HUES48 (cell line): ENCODE data around the gene EMILIN2.

Experiments
- H3K27ac ChIP-seq: one replicate; pipeline ENCODE4 v1.7.0; 2013; ENCODE audit warnings: low read depth, low read length, inconsistent platforms
- H3K27me3 ChIP-seq: 2 replicates; pipeline ENCODE4 v1.6.1; 2013; ENCODE audit warnings: mild to moderate bottlenecking, low read length; ENCODE audit not compliant: control insufficient read depth, insufficient read depth
- H3K36me3 ChIP-seq: 2 replicates; pipeline ENCODE4 v1.6.1; 2013; ENCODE audit warnings: low read length; ENCODE audit not compliant: control insufficient read depth, insufficient read depth
- H3K4me1 ChIP-seq: 2 replicates; pipeline ENCODE4 v1.6.1; 2013; ENCODE audit warnings: mild to moderate bottlenecking, low read length; ENCODE audit not compliant: control insufficient read depth, insufficient read depth
- H3K4me3 ChIP-seq: 2 replicates; pipeline ENCODE4 v1.5.1; 2013; ENCODE audit warnings: mild to moderate bottlenecking, low read depth, low read length
- H3K9ac ChIP-seq: 2 replicates; pipeline ENCODE4 v1.6.1; 2013; ENCODE audit warnings: mild to moderate bottlenecking, low read depth, low read length, moderate library complexity
- H3K9me3 ChIP-seq: 2 replicates; pipeline ENCODE4 v1.6.1; 2013; ENCODE audit warnings: low read length; ENCODE audit not compliant: control insufficient read depth, insufficient read depth

Gene EMILIN2

GRCh38 chr18:2878656-2879330 lies 32.0 kb downstream of the EMILIN2 start:
- 0 out of 2 replicates have a peak, but pooled peaks cover 3% of the 10 kb centered on the region for H3K4me1 ChIP-seq

DNA sequence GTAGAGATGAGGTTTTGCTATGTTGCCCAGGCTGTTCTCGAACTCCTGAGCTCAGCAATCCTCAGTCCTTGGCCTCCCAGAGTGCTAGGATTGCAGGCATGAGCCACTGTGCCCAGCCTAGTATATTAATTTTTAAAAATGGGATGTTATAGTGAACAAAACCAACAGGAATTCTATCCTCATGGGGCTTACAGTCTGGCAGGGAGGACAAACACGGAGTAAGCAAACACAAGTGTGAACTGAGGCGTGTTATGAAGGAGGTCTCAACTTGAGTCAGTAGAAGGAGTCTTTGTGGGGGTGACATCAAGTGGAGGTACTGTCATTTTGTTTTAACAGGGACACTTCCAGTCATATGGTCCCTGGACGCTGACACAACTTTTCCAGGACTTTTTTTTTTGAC lies 33.1 kb downstream of the EMILIN2 start:
- no peak overlapping the region for H3K9ac ChIP-seq
- H3K36me3 ChIP-seq: no peaks in the 10 kb centered on the region
- no peak overlapping the region for H3K4me3 ChIP-seq
- no peaks in the 10 kb centered on the region for H3K9me3 ChIP-seq
- H3K27me3 ChIP-seq: no peaks in the 10 kb centered on the region
- 0 out of 2 replicates have a peak, but pooled peaks cover 3% of the 10 kb centered on the region for H3K4me1 ChIP-seq
- no peak overlapping the region for H3K27ac ChIP-seq

More at GRCh38 chr18:2878656-2879330, 32.0 kb downstream of the EMILIN2 start:
- Histone ChIP-seq H3K27ac (no peak overlapping the region), H3K36me3 (no peaks in the 10 kb centered on the region), H3K27me3 (no peaks in the 10 kb centered on the region), H3K4me3 (no peak overlapping the region), H3K9ac (no peak overlapping the region), H3K9me3 (no peaks in the 10 kb centered on the region)

DNA sequence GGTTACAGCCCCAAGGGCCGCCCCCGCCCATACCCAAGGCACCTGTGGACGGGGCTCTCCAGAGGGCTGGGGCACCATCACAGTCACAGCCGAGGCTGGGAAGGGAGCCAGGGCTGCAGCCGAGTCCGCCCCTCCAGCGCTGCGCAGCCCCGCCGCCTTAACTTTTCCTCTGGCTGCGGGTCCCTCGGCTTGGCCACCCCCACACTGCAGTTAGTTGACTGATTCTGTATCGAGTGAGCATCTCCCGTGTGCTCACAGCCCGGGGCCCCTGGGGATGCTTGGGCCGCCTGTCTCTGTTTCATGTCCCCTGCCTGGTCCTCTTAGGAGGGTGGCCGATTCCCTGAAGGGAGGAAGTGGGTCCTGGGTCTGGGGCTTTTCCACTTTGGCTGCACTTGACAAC lies 33.7 kb downstream of the EMILIN2 start:
- Histone ChIP-seq H3K9ac (no peak overlapping the region), H3K36me3 (no peaks in the 10 kb centered on the region), H3K4me1 (0 out of 2 replicates have a peak, but pooled peaks cover 3% of the 10 kb centered on the region), H3K4me3 (no peak overlapping the region), H3K27me3 (no peaks in the 10 kb centered on the region), H3K27ac (no peak overlapping the region), H3K9me3 (no peaks in the 10 kb centered on the region)

DNA sequence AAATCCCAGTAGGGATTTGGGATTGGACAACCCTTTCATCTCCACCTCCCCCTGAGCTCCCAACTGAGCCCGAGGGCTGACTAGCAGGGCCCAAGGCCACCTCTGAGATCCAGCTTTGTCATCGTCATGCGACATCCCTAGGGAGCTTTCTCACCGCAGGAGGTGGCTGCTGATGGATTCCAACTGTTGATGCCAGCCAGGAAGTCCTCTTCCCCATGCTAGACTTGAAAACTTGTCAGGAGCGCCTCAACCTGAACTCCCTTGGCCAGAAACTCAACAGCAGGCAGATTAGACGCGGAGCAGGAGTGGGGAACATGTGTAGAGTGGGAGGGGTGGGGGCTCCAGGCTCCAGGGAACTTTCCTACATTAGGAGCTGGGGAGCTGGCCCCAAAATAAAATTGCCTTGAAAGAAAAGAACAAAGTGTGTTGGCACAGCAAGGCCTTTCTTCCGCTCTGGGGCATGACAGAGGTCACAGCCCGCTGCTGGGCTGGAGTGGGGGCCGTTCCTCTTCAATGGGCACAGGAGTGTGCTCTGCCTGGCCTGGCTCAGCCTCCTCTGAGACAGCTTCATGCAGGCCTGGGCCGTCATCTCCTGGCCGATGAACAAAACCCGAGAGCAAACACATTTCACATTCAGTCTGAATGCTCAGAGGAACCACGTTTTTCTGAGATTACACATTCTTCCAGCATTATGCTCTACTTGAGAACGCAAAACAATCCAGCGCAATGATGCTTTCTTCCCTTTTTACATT lies 34.5 kb downstream of the EMILIN2 start:
- Histone ChIP-seq H3K4me1 (0 out of 2 replicates have a peak, but pooled peaks cover 3% of the 10 kb centered on the region), H3K9ac (no peak overlapping the region), H3K9me3 (no peaks in the 10 kb centered on the region), H3K36me3 (no peaks in the 10 kb centered on the region), H3K27ac (no peak overlapping the region), H3K27me3 (no peaks in the 10 kb centered on the region), H3K4me3 (no peak overlapping the region)

DNA sequence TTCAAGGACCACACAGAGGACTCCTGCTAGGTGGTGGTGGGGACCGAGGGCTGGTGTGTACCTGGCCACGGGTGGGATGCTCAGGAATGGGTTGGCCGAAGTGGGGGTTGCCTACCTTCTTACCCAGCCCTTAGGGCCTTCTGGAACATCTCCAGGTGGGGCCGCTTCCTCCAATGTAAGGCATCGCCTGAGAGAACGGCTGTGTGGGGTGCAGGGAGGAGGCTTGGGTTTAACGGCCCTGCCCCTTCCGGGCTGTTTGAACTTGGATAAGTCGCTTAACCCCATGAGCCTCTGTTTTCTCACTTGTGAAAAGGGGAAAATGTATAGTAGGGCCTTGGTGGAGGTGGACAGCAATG lies 35.0 kb downstream of the EMILIN2 start:
- H3K27ac ChIP-seq: no peak overlapping the region
- H3K9ac ChIP-seq: no peak overlapping the region
- H3K27me3 ChIP-seq: no peaks in the 10 kb centered on the region
- H3K4me3 ChIP-seq: no peak overlapping the region
- H3K9me3 ChIP-seq: no peaks in the 10 kb centered on the region
- no peaks in the 10 kb centered on the region for H3K36me3 ChIP-seq
- H3K4me1 ChIP-seq: 0 out of 2 replicates have a peak, but pooled peaks cover 3% of the 10 kb centered on the region

GRCh38 chr18:2882201-2882600 lies 35.4 kb downstream of the EMILIN2 start:
- Histone ChIP-seq H3K9me3 (no peaks in the 10 kb centered on the region), H3K4me3 (no peak overlapping the region), H3K27me3 (no peaks in the 10 kb centered on the region), H3K27ac (no peak overlapping the region), H3K36me3 (no peaks in the 10 kb centered on the region), H3K9ac (no peak overlapping the region), H3K4me1 (0 out of 2 replicates have a peak, but pooled peaks cover 3% of the 10 kb centered on the region)

GRCh38 chr18:2883076-2883735 lies 36.4 kb downstream of the EMILIN2 start:
- Histone ChIP-seq H3K9me3 (no peaks in the 10 kb centered on the region), H3K4me1 (0 out of 2 replicates have a peak, but pooled peaks cover 3% of the 10 kb centered on the region), H3K36me3 (no peaks in the 10 kb centered on the region), H3K9ac (no peak overlapping the region), H3K27me3 (no peaks in the 10 kb centered on the region), H3K27ac (no peak overlapping the region), H3K4me3 (no peak overlapping the region)

GRCh38 chr18:2884706-2885285 lies 38.0 kb downstream of the EMILIN2 start:
- no peaks in the 10 kb centered on the region for H3K36me3 ChIP-seq
- H3K27ac ChIP-seq: no peak overlapping the region
- no peaks in the 10 kb centered on the region for H3K9me3 ChIP-seq
- H3K4me3 ChIP-seq: no peak overlapping the region
- 0 out of 2 replicates have a peak, but pooled peaks cover 3% of the 10 kb centered on the region for H3K4me1 ChIP-seq
- H3K9ac ChIP-seq: no peak overlapping the region
- H3K27me3 ChIP-seq: no peaks in the 10 kb centered on the region

GRCh38 chr18:2887470-2887869 lies 40.7 kb downstream of the EMILIN2 start:
- Histone ChIP-seq H3K27ac (no peak overlapping the region), H3K36me3 (no peaks in the 10 kb centered on the region), H3K4me1 (no peaks in the 10 kb centered on the region), H3K4me3 (no peak overlapping the region), H3K9me3 (no peaks in the 10 kb centered on the region), H3K9ac (no peak overlapping the region), H3K27me3 (no peaks in the 10 kb centered on the region)

- H3K36me3 ChIP-seq: no peaks in the 10 kb centered on the region
- H3K9ac ChIP-seq: no peak overlapping the region
- H3K27ac ChIP-seq: no peak overlapping the region
- no peaks in the 10 kb centered on the region for H3K9me3 ChIP-seq
- H3K4me1 ChIP-seq: no peaks in the 10 kb centered on the region
- no peaks in the 10 kb centered on the region for H3K27me3 ChIP-seq
- no peak overlapping the region for H3K4me3 ChIP-seq
These were observed 43.0 kb downstream of the EMILIN2 start for GRCh38 chr18:2889761-2890192.
